Ascending aorta (tissue), 2 donors: ENCODE results near the gene TNFRSF4. TPM values are rescaled to one million over a fixed set of nuclear protein-coding genes. Genes with fewer than 3 reads are reported as not detected.
"Not testable (repeated sequence)": the region's sequence is repeated elsewhere in the genome, so short reads cannot be mapped to it uniquely, and the experiment has no call there.

Experiments used
- DNase-seq, 2 donors: peaks; one replicate each; pipeline ENCODE4 v3.0.0-alpha.2; 2019; ENCODE audit warnings: low spot score in 2 of 2
- H3K27ac ChIP-seq, 2 donors: fragments of 200-600 bp; sonication (generic); one replicate each; pipeline ENCODE4 v1.5.1; 2016 to 2017; ENCODE audit warnings: mild to moderate bottlenecking in 1 of 2
- H3K27me3 ChIP-seq: fragments of 200-600 bp; sonication (generic); one replicate; pipeline ENCODE4 v1.5.1; 2017
- H3K36me3 ChIP-seq, 2 donors: fragments of 200-600 bp; sonication (generic); one replicate each; pipeline ENCODE4 v1.5.1; 2016
- H3K4me1 ChIP-seq, 2 donors: fragments of 200-600 bp; sonication (generic); one replicate each; pipeline ENCODE4 v1.5.1; 2016 to 2017; ENCODE audit warnings: mild to moderate bottlenecking in 1 of 2
- H3K4me3 ChIP-seq, 2 donors: fragments of 200-600 bp; sonication (generic); one replicate each; pipeline ENCODE4 v1.5.1; 2016 to 2017; ENCODE audit warnings: mild to moderate bottlenecking in 1 of 2
- H3K9me3 ChIP-seq, 2 donors: fragments of 200-600 bp; sonication (generic); one replicate each; pipeline ENCODE4 v1.5.1; 2016
- intact Hi-C: fragments of 100-400 bp; cut with DNase I; formaldehyde crosslinking; loops from one replicate; pipeline ENCODE4 v1.15.1; 2023
- total RNA-seq: library from RNA; depleted of rRNA; stranded (reverse); fragments of >200 nt; gene quantifications from one replicate; pipeline ENCODE4 v1.1.0, GENCODE V29; 2016
- TF ChIP-seq, protein P1 (sequence below), 3 experiments: fragments of 200-600 bp in 2 of 3; fragments of 450-650 bp in 1 of 3; sonication (generic) in 2 of 3; IDR thresholded peaks; one replicate each; pipeline ENCODE4 v1.5.1; 2016 to 2019; ENCODE audit warnings: antibody characterized with exemption in 3 of 3, mild to moderate bottlenecking in 1 of 3, moderate library complexity in 1 of 3

The TNFRSF4 gene
- total RNA-seq, 1 donor from 2014 or later: 4.8 TPM

- no peaks in the 10 kb centered on the region for H3K27me3 ChIP-seq
- TF ChIP-seq, protein P1, sequence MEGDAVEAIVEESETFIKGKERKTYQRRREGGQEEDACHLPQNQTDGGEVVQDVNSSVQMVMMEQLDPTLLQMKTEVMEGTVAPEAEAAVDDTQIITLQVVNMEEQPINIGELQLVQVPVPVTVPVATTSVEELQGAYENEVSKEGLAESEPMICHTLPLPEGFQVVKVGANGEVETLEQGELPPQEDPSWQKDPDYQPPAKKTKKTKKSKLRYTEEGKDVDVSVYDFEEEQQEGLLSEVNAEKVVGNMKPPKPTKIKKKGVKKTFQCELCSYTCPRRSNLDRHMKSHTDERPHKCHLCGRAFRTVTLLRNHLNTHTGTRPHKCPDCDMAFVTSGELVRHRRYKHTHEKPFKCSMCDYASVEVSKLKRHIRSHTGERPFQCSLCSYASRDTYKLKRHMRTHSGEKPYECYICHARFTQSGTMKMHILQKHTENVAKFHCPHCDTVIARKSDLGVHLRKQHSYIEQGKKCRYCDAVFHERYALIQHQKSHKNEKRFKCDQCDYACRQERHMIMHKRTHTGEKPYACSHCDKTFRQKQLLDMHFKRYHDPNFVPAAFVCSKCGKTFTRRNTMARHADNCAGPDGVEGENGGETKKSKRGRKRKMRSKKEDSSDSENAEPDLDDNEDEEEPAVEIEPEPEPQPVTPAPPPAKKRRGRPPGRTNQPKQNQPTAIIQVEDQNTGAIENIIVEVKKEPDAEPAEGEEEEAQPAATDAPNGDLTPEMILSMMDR (IDR thresholded peaks at IDR 0.05): no peak
- DNase-seq: no peak
- no peak overlapping the region for H3K4me3 ChIP-seq
- H3K4me1 ChIP-seq: no peaks in the 10 kb centered on the region
- no peaks in the 10 kb centered on the region for H3K9me3 ChIP-seq
- H3K36me3 ChIP-seq: peaks cover 49 to 61% of the 10 kb centered on the region in 2 donors
- H3K27ac ChIP-seq: no peak overlapping the region
- intact Hi-C loops: no loop called here
Measured at GRCh38 chr1:1254667-1254998, 40.7 kb upstream of the TNFRSF4 start.

GRCh38 chr1:1253972-1254666, 40.2 kb upstream of the TNFRSF4 start:
- H3K27ac ChIP-seq: no peak overlapping the region
- H3K36me3 ChIP-seq: peaks cover 45 to 56% of the 10 kb centered on the region in 2 donors
- no peaks in the 10 kb centered on the region for H3K27me3 ChIP-seq
- H3K4me3 ChIP-seq: no peak overlapping the region
- TF ChIP-seq, protein P1 (IDR thresholded peaks at IDR 0.05): no peak
- intact Hi-C loops: no loop called here
- H3K4me1 ChIP-seq: no peaks in the 10 kb centered on the region
- DNase-seq: no peak
- H3K9me3 ChIP-seq: no peaks in the 10 kb centered on the region

DNA sequence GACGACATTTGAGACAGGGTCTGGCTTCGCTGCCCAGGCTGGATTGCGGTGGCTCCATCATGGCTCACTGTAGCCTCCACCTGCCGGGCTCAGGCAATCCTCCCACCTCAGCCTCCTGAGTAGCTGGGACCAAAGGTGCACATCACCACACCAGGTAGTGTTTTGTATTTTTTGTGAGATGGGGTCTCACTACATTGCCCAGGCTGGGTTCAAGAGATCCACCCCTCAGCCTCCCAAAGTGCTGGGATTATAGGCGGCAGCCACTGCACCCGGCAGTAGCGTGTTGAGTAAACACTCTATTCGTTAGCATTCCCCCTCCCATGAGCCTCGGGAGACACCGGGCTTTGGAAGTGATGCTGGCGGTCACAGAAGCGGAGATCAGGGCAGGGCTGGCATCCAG, 39.4 kb upstream of the TNFRSF4 start:
- H3K27ac ChIP-seq: no peak overlapping the region
- no peaks in the 10 kb centered on the region for H3K4me1 ChIP-seq
- H3K36me3 ChIP-seq: peaks cover 38 to 48% of the 10 kb centered on the region in 2 donors
- TF ChIP-seq, protein P1 (IDR thresholded peaks at IDR 0.05): no peak
- intact Hi-C loops: no loop called here
- DNase-seq: no peak
- no peaks in the 10 kb centered on the region for H3K27me3 ChIP-seq
- no peaks in the 10 kb centered on the region for H3K9me3 ChIP-seq
- H3K4me3 ChIP-seq: no peak overlapping the region

DNA sequence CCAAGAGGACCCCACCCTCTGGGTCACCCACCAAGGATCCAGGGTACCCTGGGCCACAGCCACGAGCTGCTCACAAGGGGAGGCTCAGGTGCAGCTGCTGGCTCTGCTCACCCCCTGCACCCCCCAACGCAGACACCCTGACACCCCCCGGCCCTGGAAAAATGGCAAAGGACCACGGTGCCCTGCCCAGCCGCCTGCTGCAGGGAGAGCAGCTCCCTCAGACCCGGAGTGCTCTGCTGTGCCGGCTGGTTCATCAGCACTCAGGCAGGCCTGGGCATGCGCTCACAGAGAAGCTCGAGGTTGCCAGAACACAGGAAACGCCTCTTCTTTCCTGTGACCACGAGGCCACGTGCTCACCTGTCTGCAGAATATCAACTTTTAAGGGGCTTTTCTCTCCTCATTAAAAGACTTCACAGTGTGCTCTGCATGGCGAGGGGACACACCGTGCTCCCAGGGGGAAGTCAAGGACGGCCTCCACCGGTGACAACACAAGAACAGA, 36.9 kb upstream of the TNFRSF4 start:
- TF ChIP-seq, protein P1 (IDR thresholded peaks at IDR 0.05): no peak
- intact Hi-C loops: no loop called here

DNA sequence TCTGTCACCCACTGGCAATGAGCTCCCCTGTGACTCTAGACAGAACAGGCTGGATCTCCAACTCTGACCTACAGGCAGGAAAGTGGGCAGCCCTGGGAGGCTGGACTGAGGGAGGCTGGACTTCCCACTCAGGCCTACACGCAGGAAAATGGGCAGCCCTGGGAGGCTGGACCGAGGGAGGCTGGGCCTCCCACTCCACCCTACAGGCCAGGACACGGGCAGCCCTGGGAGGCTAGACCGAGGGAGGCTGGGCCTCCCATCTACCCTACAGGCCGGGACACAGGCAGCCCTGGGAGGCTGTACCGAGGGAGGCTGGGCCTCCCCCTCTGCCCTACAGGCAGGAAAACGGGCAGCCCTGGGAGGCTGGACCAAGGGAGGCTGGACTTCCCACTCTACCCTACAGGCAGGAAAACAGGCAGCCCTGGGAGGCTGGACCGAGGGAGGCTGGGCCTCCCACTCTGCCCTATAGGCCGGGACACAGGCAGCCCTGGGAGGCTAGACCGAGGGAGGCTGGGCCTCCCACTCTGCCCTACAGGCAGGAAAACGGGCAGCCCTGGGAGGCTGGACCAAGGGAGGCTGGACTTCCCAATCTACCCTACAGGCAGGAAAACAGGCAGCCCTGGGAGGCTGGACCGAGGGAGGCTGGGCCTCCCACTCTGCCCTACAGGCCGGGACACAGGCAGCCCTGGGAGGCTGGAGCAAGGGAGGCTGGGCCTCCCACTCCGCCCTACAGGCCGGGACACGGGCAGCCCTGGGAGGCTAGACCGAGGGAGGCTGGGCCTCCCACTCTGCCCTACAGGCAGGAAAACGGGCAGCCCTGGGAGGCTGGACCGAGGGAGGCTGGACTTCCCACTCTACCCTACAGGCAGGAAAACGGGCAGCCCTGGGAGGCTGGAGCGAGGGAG, 34.3 kb upstream of the TNFRSF4 start:
- H3K27me3 ChIP-seq, intact Hi-C loops, H3K27ac ChIP-seq: not testable (repeated sequence)

More for the DNA sequence above, 36.9 kb upstream of the TNFRSF4 start:
- H3K9me3 ChIP-seq: no peaks in the 10 kb centered on the region
- no peaks in the 10 kb centered on the region for H3K27me3 ChIP-seq
- H3K4me1 ChIP-seq: peaks cover 0 to 3% of the 10 kb centered on the region in 2 donors
- peaks cover 26 to 31% of the 10 kb centered on the region in 2 donors for H3K36me3 ChIP-seq
- H3K4me3 ChIP-seq: no peak overlapping the region
- no peak for DNase-seq
- no peak overlapping the region for H3K27ac ChIP-seq

More for the DNA sequence above, 34.3 kb upstream of the TNFRSF4 start:
- H3K4me3 ChIP-seq, H3K4me1 ChIP-seq, H3K9me3 ChIP-seq, H3K36me3 ChIP-seq, DNase-seq: not testable (repeated sequence)
